Stomach (tissue), 9 donors: ENCODE data around the gene STRADA. TPM values are rescaled to one million over a fixed set of nuclear protein-coding genes. Genes with fewer than 3 reads are reported as not detected.

Source experiments
- DNase-seq, 2 donors: peaks; one replicate each; pipeline versions ENCODE4 v3.0.0 to v3.0.0-alpha.2; 2013 to 2019
- H3K27ac ChIP-seq, 5 donors: fragments of 200-600 bp in 4 of 5; sonication (generic) in 4 of 5; one replicate each; pipeline ENCODE4 v1.5.1; 2013 to 2019; ENCODE audit warnings: mild to moderate bottlenecking in 1 of 5, moderate library complexity in 1 of 5
- H3K27me3 ChIP-seq, 3 donors: fragments of 200-600 bp; sonication (generic); one replicate each; pipeline ENCODE4 v1.5.1; 2017 to 2019; ENCODE audit warnings: mixed run types in 1 of 3
- H3K36me3 ChIP-seq, 4 donors: fragments of 200-600 bp; sonication (generic); 1 replicate in 3 of 4; 2 replicates in 1 of 4; pipeline ENCODE4 v1.5.1; 2016 to 2019
- H3K4me1 ChIP-seq, 4 donors: fragments of 200-600 bp; sonication (generic); one replicate each; pipeline ENCODE4 v1.5.1; 2016 to 2019
- H3K4me3 ChIP-seq, 4 donors: fragments of 200-600 bp; sonication (generic) in 3 of 4; one replicate each; pipeline ENCODE4 v1.5.1; 2016 to 2019; ENCODE audit warnings: mild to moderate bottlenecking in 1 of 4
- H3K9me3 ChIP-seq, 4 donors: fragments of 200-600 bp; sonication (generic); one replicate each; pipeline ENCODE4 v1.5.1; 2016 to 2019
- CTCF ChIP-seq, 7 experiments: fragments of 450-650 bp in 4 of 7; fragments of 200-600 bp in 3 of 7; sonication (generic) in 3 of 7; IDR thresholded peaks; one replicate each; pipeline ENCODE4 v1.5.1; 2016 to 2019; ENCODE audit warnings: antibody characterized with exemption in 7 of 7, control low read depth in 2 of 7, mild to moderate bottlenecking in 1 of 7
- EP300 ChIP-seq: sonication (generic); formaldehyde crosslinking; IDR thresholded peaks from one replicate; pipeline ENCODE4 v1.6.1; 2017; ENCODE audit warnings: antibody characterized with exemption
- POLR2A ChIP-seq, 4 donors: fragments of 450-650 bp; IDR thresholded peaks; one replicate each; pipeline ENCODE4 v1.6.1; 2016; ENCODE audit warnings: antibody characterized with exemption in 4 of 4, control low read depth in 2 of 4, mild to moderate bottlenecking in 1 of 4, moderate library complexity in 1 of 4
- POLR2AphosphoS5 ChIP-seq, 3 donors: sonication (generic); formaldehyde crosslinking; IDR thresholded peaks; one replicate each; pipeline ENCODE4 v1.6.1; 2016; ENCODE audit warnings: antibody characterized with exemption in 3 of 3
- WGBS, 5 donors: extraction: QIAGEN DNeasy Blood & Tissue Kit in 3 of 5; methylation state at CpG; one replicate each; pipeline versions ENCODE4 v1.1.5 to v1.1.7; 2013 to 2018; 5-methylcytosine and 5-hydroxymethylcytosine counted together
- intact Hi-C: fragments of 100-400 bp; cut with DNase I; formaldehyde crosslinking; loops from one replicate; pipeline ENCODE4 v1.15.1; 2023; ENCODE audit warnings: low total_unique reads
- polyA plus RNA-seq, 3 donors: library from polyadenylated mRNA; stranded (reverse); fragments of 200-250 nt; gene quantifications; one replicate each; pipeline ENCODE4 v1.2.3, GENCODE V29; 2013
- total RNA-seq, 5 donors: library from RNA; depleted of rRNA; stranded (reverse); fragments of >200 nt; gene quantifications; one replicate each; pipeline versions ENCODE4 v1.1.0 to v1.2.3, GENCODE V29; 2014 to 2016
- donor health status: healthy with polysubstance abuse.
- donor health status: Bipolar disorder and iron deficiency.
- donor health status: healthy.

The STRADA gene
- total and polyA plus RNA-seq, 8 donors, result 9.8 to 56.2 (median 22.2) TPM

GRCh38 chr17:63694950-63695773, 46.4 kb downstream of the STRADA start:
- peaks cover 19 to 53% (median 36%) of the 10 kb centered on the region in 4 donors for H3K4me1 ChIP-seq
- 67 to 79% (median 78%) methylated on average over 15 of the region's 15 CpGs for WGBS, 5 donors
- no peak for TF ChIP-seq POLR2A (IDR thresholded peaks at IDR 0.05)
- TF ChIP-seq POLR2AphosphoS5 (IDR thresholded peaks at IDR 0.05), result no peak
- no peak for TF ChIP-seq CTCF (IDR thresholded peaks at IDR 0.05)
- TF ChIP-seq EP300, result no peak
- intact Hi-C loops, result no loop called here
- no peaks in the 10 kb centered on the region for H3K9me3 ChIP-seq
- H3K27ac ChIP-seq, result peak overlapping the region in 3 of 5 donors; percentile 18 to 85 (median 42)
- DNase-seq, result no peak
- peaks cover 38 to 58% (median 57%) of the 10 kb centered on the region in 4 donors for H3K36me3 ChIP-seq
- H3K4me3 ChIP-seq, result no peak overlapping the region
- no peaks in the 10 kb centered on the region for H3K27me3 ChIP-seq

- peak in 1 of 2 donors; percentile 34 for DNase-seq
- 84 to 92% (median 90%) methylated on average over 9 to 12 of the region's 12 CpGs for WGBS, 5 donors
- H3K27ac ChIP-seq, result peak overlapping the region in 2 of 5 donors; percentile 18 to 39
Measured at GRCh38 chr17:63694229-63694949, 47.2 kb downstream of the STRADA start.

GRCh38 chr17:63693411-63694113, 48.0 kb downstream of the STRADA start:
- no peak overlapping the region for H3K27ac ChIP-seq
- peaks cover 53 to 74% (median 73%) of the 10 kb centered on the region in 4 donors for H3K36me3 ChIP-seq
- H3K4me3 ChIP-seq, result no peak overlapping the region
- H3K27me3 ChIP-seq, result no peaks in the 10 kb centered on the region
- TF ChIP-seq CTCF (IDR thresholded peaks at IDR 0.05) (no peak), POLR2AphosphoS5 (IDR thresholded peaks at IDR 0.05) (no peak), EP300 (no peak), POLR2A (IDR thresholded peaks at IDR 0.05) (no peak)
- intact Hi-C loops, result no loop called here
- no peaks in the 10 kb centered on the region for H3K9me3 ChIP-seq
- no peak for DNase-seq
- H3K4me1 ChIP-seq, result peaks cover 9 to 43% (median 26%) of the 10 kb centered on the region in 4 donors
- WGBS, 5 donors, result 86 to 93% (median 91%) methylated on average over 8 to 18 of the region's 18 CpGs

More at GRCh38 chr17:63694229-63694949, 47.2 kb downstream of the STRADA start:
- Histone ChIP-seq H3K27me3 (no peaks in the 10 kb centered on the region), H3K9me3 (no peaks in the 10 kb centered on the region), H3K36me3 (peaks cover 46 to 66% (median 65%) of the 10 kb centered on the region in 4 donors), H3K4me1 (peaks cover 17 to 51% (median 34%) of the 10 kb centered on the region in 4 donors), H3K4me3 (no peak overlapping the region)
- TF ChIP-seq EP300 (no peak), POLR2AphosphoS5 (IDR thresholded peaks at IDR 0.05) (no peak), POLR2A (IDR thresholded peaks at IDR 0.05) (no peak), CTCF (IDR thresholded peaks at IDR 0.05) (no peak)
- intact Hi-C loops, result no loop called here
